Smooth muscle cell (in vitro differentiated cells): Measurements from ENCODE around the gene TOR1B. TPM values are rescaled to one million over a fixed set of nuclear protein-coding genes. Genes with fewer than 3 reads are reported as not detected.

Experiments used
- DNase-seq: peaks from one replicate; lab custom pipeline; 2025; ENCODE audit not compliant: unreplicated experiment; lab: John Stamatoyannopoulos, UW
- H2AFZ ChIP-seq: fragments of 200-600 bp; sonication (generic); 2 replicates; pipeline ENCODE4 v1.6.0; 2016; ENCODE audit warnings: antibody characterized with exemption, low read depth, mild to moderate bottlenecking
- H3F3A ChIP-seq: fragments of 200-600 bp; sonication (generic); 2 replicates; pipeline ENCODE4 v1.6.0; 2017; ENCODE audit warnings: antibody characterized with exemption, low read depth
- H3K27ac ChIP-seq: fragments of 200-600 bp; sonication (generic); 2 replicates; pipeline ENCODE4 v1.5.1; 2016; ENCODE audit warnings: low read depth, mild to moderate bottlenecking
- H3K27me3 ChIP-seq: fragments of 200-600 bp; sonication (generic); 2 replicates; pipeline ENCODE4 v1.6.1; 2016; ENCODE audit warnings: low read depth, mild to moderate bottlenecking
- H3K36me3 ChIP-seq: fragments of 200-600 bp; sonication (generic); 2 replicates; pipeline ENCODE4 v1.5.1; 2016; ENCODE audit warnings: low read depth
- H3K4me1 ChIP-seq: fragments of 200-600 bp; sonication (generic); 2 replicates; pipeline ENCODE4 v1.5.1; 2016; ENCODE audit warnings: low read depth
- H3K4me2 ChIP-seq: fragments of 200-600 bp; sonication (generic); 2 replicates; pipeline ENCODE4 v1.6.0; 2016; ENCODE audit warnings: mild to moderate bottlenecking
- H3K4me3 ChIP-seq: fragments of 200-600 bp; sonication (generic); 2 replicates; pipeline ENCODE4 v1.5.1; 2016; ENCODE audit warnings: mild to moderate bottlenecking
- H3K79me2 ChIP-seq: fragments of 200-600 bp; sonication (generic); 2 replicates; pipeline ENCODE4 v1.6.0; 2016; ENCODE audit warnings: low read depth, mild to moderate bottlenecking
- H3K9ac ChIP-seq: fragments of 200-600 bp; sonication (generic); 2 replicates; pipeline ENCODE4 v1.6.0; 2016; ENCODE audit warnings: low read depth
- H3K9me3 ChIP-seq: fragments of 200-600 bp; sonication (generic); replicated peaks from 2 replicates; pipeline ENCODE4 v1.5.1; 2016; ENCODE audit warnings: low read depth
- H4K20me1 ChIP-seq: fragments of 200-600 bp; sonication (generic); 2 replicates; pipeline ENCODE4 v1.6.0; 2016; ENCODE audit warnings: low read depth
- CTCF ChIP-seq: fragments of 200-600 bp; sonication (generic); IDR thresholded peaks from 2 replicates; pipeline ENCODE4 v1.5.1; 2017; ENCODE audit warnings: borderline replicate concordance, mild to moderate bottlenecking, antibody characterized with exemption; ENCODE audit not compliant: insufficient read depth, poor library complexity, severe bottlenecking
- WGBS: methylation state at CpG from one replicate; pipeline ENCODE4 v1.1.7; 2016; ENCODE audit warnings: low lambda C conversion rate; 5-methylcytosine and 5-hydroxymethylcytosine counted together
- polyA plus RNA-seq: library from polyadenylated mRNA; unstranded; fragments of >200 nt; fragmentation: Nextera tagmentation; extraction: Ambion mirVana; gene quantifications from 2 replicates; pipeline ENCODE4 v1.2.1, GENCODE V29; 2016
- total RNA-seq: library from RNA; depleted of rRNA; stranded (reverse); fragments of >200 nt; gene quantifications from 2 replicates; pipeline ENCODE4 v1.2.3, GENCODE V29; 2014

TOR1B gene
- total and polyA plus RNA-seq, 2 experiments from 2014 or later = 10.3 to 60.0 TPM

DNA sequence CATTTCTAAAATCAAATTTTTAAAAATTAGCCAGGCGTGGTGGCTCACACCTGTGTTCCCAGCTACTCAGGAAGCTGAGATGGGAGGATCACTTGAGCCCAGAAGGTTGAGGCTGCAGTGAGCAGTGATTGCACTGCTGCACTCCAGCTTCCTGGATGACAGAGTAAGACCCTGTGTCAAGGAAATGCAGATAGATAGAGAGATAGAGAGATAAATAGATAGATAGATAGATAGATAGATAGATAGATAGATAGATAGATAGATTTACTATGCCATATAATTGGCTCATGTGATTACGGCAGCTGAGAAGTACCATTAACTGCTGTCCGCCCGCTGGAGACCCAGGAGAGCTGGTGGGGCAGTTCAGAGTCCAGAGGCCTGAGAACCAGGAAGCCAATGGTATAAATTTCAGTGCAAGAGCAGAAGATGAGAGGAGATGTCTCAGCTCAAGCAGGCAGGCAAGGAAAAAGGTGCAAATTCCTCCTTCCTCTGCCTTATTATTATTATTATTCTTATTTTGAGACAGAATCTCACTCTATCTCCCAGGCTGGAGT lies 37.1 kb upstream of the TOR1B start:
- WGBS = 93% methylated on average over 4 of the region's 4 CpGs
- Histone ChIP-seq H3K4me3 (no peak overlapping the region), H3K79me2 (no peaks in the 10 kb centered on the region)

DNA sequence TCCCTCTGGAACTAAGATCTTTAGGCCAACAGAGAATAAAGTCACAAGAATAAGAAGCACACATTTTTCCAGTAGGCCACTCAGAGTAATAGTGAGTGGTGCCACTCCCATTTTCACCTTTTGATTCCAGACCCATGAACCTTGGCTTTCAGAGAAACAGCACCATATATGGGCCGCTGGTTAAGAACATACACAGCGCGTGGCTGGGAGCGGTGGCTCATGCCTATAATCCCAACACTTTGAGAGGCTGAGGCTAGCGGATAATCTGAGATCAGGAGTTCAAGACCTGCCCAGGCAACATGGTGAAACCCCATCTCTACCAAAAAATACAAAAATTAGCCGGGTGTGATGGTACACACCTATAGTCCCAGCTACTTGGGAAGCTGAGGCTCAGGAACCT lies 34.5 kb upstream of the TOR1B start:
- DNase-seq = no peak
- no peaks in the 10 kb centered on the region for H3K9me3 ChIP-seq
- no peaks in the 10 kb centered on the region for H3K4me1 ChIP-seq

More for the DNA sequence above, 37.1 kb upstream of the TOR1B start:
- Histone ChIP-seq H3K27me3 (no peaks in the 10 kb centered on the region), H2AFZ (no peak overlapping the region), H3K27ac (no peak overlapping the region), H3K4me1 (peaks cover 6% of the 10 kb centered on the region), H3F3A (peaks cover 23% of the 10 kb centered on the region), H3K9me3 (no peaks in the 10 kb centered on the region), H3K9ac (no peak overlapping the region), H3K36me3 (no peaks in the 10 kb centered on the region), H3K4me2 (no peak overlapping the region), H4K20me1 (no peaks in the 10 kb centered on the region)
- DNase-seq = no peak
- TF ChIP-seq CTCF = no peak

GRCh38 chr9:129769669-129770068 lies 33.3 kb upstream of the TOR1B start:
- Histone ChIP-seq H3K79me2 (no peaks in the 10 kb centered on the region), H3K4me1 (no peaks in the 10 kb centered on the region), H3K27me3 (no peaks in the 10 kb centered on the region), H3K4me2 (no peak overlapping the region), H3K4me3 (no peak overlapping the region), H3K9me3 (no peaks in the 10 kb centered on the region), H3K9ac (no peak overlapping the region), H2AFZ (no peak overlapping the region), H3K27ac (no peak overlapping the region), H3K36me3 (no peaks in the 10 kb centered on the region), H3F3A (no peaks in the 10 kb centered on the region), H4K20me1 (no peaks in the 10 kb centered on the region)
- WGBS = 91% methylated on average over 5 of the region's 5 CpGs
- DNase-seq = no peak
- TF ChIP-seq CTCF = no peak

More for the DNA sequence above, 34.5 kb upstream of the TOR1B start:
- Histone ChIP-seq H3K79me2 (no peaks in the 10 kb centered on the region), H3K4me3 (no peak overlapping the region), H3K4me2 (no peak overlapping the region), H3K27ac (no peak overlapping the region), H4K20me1 (no peaks in the 10 kb centered on the region), H3K27me3 (no peaks in the 10 kb centered on the region), H3K9ac (no peak overlapping the region), H3K36me3 (no peaks in the 10 kb centered on the region), H2AFZ (no peak overlapping the region), H3F3A (peaks cover 3% of the 10 kb centered on the region)
- 97% methylated on average over 6 of the region's 6 CpGs for WGBS
- TF ChIP-seq CTCF = no peak

GRCh38 chr9:129770741-129771140 lies 32.2 kb upstream of the TOR1B start:
- Histone ChIP-seq H3K9ac (no peak overlapping the region), H3K27ac (no peak overlapping the region), H3K4me1 (no peaks in the 10 kb centered on the region), H3K79me2 (no peaks in the 10 kb centered on the region), H3K27me3 (no peaks in the 10 kb centered on the region), H2AFZ (no peak overlapping the region), H3K4me3 (no peak overlapping the region), H3F3A (no peaks in the 10 kb centered on the region), H3K36me3 (no peaks in the 10 kb centered on the region), H3K9me3 (no peaks in the 10 kb centered on the region), H3K4me2 (no peak overlapping the region), H4K20me1 (no peaks in the 10 kb centered on the region)
- TF ChIP-seq CTCF = no peak
- 97% methylated on average over 5 of the region's 5 CpGs for WGBS
- no peak for DNase-seq
